HG02623 (cell line): ENCODE data around the gene GPLD1.
"Not testable (repeated sequence)": the region's sequence is repeated elsewhere in the genome, so short reads cannot be mapped to it uniquely, and the experiment has no call there.

Source experiments
- ATAC-seq: cut with Tn5 transposase; IDR thresholded peaks from one replicate; pipeline ENCODE4 v1.9.1; 2021; ENCODE audit warnings: moderate library complexity; ENCODE audit not compliant: unreplicated experiment

The GPLD1 gene

GRCh38 chr6:24415753-24416152 lies 73.6 kb downstream of the GPLD1 start:
- peak; percentile 89 for ATAC-seq

- ATAC-seq: not testable (repeated sequence)
These were observed 74.8 kb downstream of the GPLD1 start for GRCh38 chr6:24414531-24414930.

GRCh38 chr6:24412294-24412693 lies 77.1 kb downstream of the GPLD1 start:
- no peak for ATAC-seq

- ATAC-seq: no peak
These were observed 78.8 kb downstream of the GPLD1 start for GRCh38 chr6:24410622-24411021.

GRCh38 chr6:24408719-24409410 lies 80.5 kb downstream of the GPLD1 start:
- peak; percentile 86 for ATAC-seq

- no peak for ATAC-seq
These were observed 84.1 kb downstream of the GPLD1 start for GRCh38 chr6:24405262-24405661.

GRCh38 chr6:24403501-24403824 lies 85.9 kb downstream of the GPLD1 start:
- no peak for ATAC-seq

- ATAC-seq: peak; percentile 98
These were observed 86.5 kb downstream of the GPLD1 start, which contains the start of gene MRS2 for GRCh38 chr6:24402697-24403500. TSS of gene MRS2 (plus strand) at chr6:24402936. CDS start at chr6:24403047, 111 bp downstream.

- no peak for ATAC-seq
These were observed 87.9 kb downstream of the GPLD1 start for GRCh38 chr6:24401458-24401857.

- ATAC-seq: not testable (repeated sequence)
These were observed 89.0 kb downstream of the GPLD1 start for GRCh38 chr6:24400045-24401039.

GRCh38 chr6:24397631-24398030 lies 91.7 kb downstream of the GPLD1 start:
- ATAC-seq: no peak

GRCh38 chr6:24396824-24397223 lies 92.6 kb downstream of the GPLD1 start:
- no peak for ATAC-seq

- ATAC-seq: no peak
These were observed 94.5 kb downstream of the GPLD1 start for GRCh38 chr6:24394780-24395437.

- ATAC-seq: no peak
These were observed 95.2 kb downstream of the GPLD1 start for GRCh38 chr6:24394061-24394779.

GRCh38 chr6:24391756-24392405 lies 97.5 kb downstream of the GPLD1 start:
- ATAC-seq: peak; percentile 75

GRCh38 chr6:24391208-24391607 lies 98.2 kb downstream of the GPLD1 start:
- ATAC-seq: no peak

- no peak for ATAC-seq
These were observed 101.6 kb downstream of the GPLD1 start for GRCh38 chr6:24387818-24388217.

GRCh38 chr6:24385536-24386269 lies 103.7 kb downstream of the GPLD1 start:
- no peak for ATAC-seq
